Liver (tissue), 9 donors: ENCODE results near the gene SLC17A7. TPM values are rescaled to one million over a fixed set of nuclear protein-coding genes. Genes with fewer than 3 reads are reported as not detected.

ENCODE experiments used
- DNase-seq: peaks from one replicate; pipeline ENCODE4 v3.0.0-alpha.2; 2017; ENCODE audit warnings: low spot score
- H3K27ac ChIP-seq, 2 donors: one replicate each; pipeline ENCODE4 v1.7.0; 2013; ENCODE audit warnings: inconsistent platforms in 2 of 2, low read length in 2 of 2, control low read depth in 1 of 2, low read depth in 1 of 2, mild to moderate bottlenecking in 1 of 2
- H3K27me3 ChIP-seq, 4 donors: one replicate each; pipeline versions ENCODE4 v1.6.1 to v1.7.0; 2013; ENCODE audit warnings: low read length in 3 of 4, inconsistent platforms in 1 of 4, mild to moderate bottlenecking in 1 of 4, moderate library complexity in 1 of 4; ENCODE audit not compliant: control insufficient read depth in 4 of 4, insufficient read depth in 4 of 4
- H3K36me3 ChIP-seq, 4 donors: one replicate each; pipeline versions ENCODE4 v1.6.1 to v1.7.0; 2013; ENCODE audit warnings: low read length in 3 of 4, mild to moderate bottlenecking in 3 of 4, low read depth in 1 of 4, moderate library complexity in 1 of 4; ENCODE audit not compliant: control insufficient read depth in 4 of 4, insufficient read depth in 3 of 4
- H3K4me1 ChIP-seq, 4 donors: one replicate each; pipeline versions ENCODE4 v1.6.1 to v1.7.0; 2013; ENCODE audit warnings: low read length in 3 of 4, mild to moderate bottlenecking in 3 of 4, moderate library complexity in 1 of 4; ENCODE audit not compliant: control insufficient read depth in 4 of 4, insufficient read depth in 4 of 4
- H3K4me3 ChIP-seq, 3 donors: one replicate each; pipeline versions ENCODE4 v1.6.1 to v1.7.0; 2013; ENCODE audit warnings: low read length in 3 of 3, control low read depth in 1 of 3, low read depth in 1 of 3, mild to moderate bottlenecking in 1 of 3
- H3K9ac ChIP-seq, 2 donors: one replicate each; pipeline ENCODE4 v1.7.0; 2013; ENCODE audit warnings: low read length in 2 of 2, mild to moderate bottlenecking in 2 of 2, moderate library complexity in 2 of 2, control low read depth in 1 of 2, low read depth in 1 of 2
- H3K9me3 ChIP-seq, 4 donors: one replicate each; pipeline versions ENCODE4 v1.6.1 to v1.7.0; 2013; ENCODE audit warnings: low read length in 3 of 4; ENCODE audit not compliant: control insufficient read depth in 4 of 4
- EGR1 ChIP-seq, 2 donors: IDR thresholded peaks; 2 replicates each; pipeline ENCODE4 v1.6.1; 2016 to 2018; ENCODE audit warnings: antibody characterized with exemption in 2 of 2, low read depth in 2 of 2
- FOXA1 ChIP-seq: IDR thresholded peaks from 2 replicates; pipeline ENCODE4 v1.6.1; 2016; ENCODE audit warnings: antibody characterized with exemption
- FOXA2 ChIP-seq: IDR thresholded peaks from 2 replicates; pipeline ENCODE4 v1.6.1; 2016; ENCODE audit warnings: antibody characterized with exemption
- HNF4A ChIP-seq, 2 donors: conservative IDR thresholded peaks; 2 replicates each; pipeline ENCODE4 v1.6.1; 2016; ENCODE audit warnings: antibody characterized with exemption in 2 of 2, mild to moderate bottlenecking in 2 of 2
- JUND ChIP-seq, 2 donors: IDR thresholded peaks; 2 replicates each; pipeline ENCODE4 v1.6.1; 2016; ENCODE audit warnings: antibody characterized with exemption in 2 of 2
- NR2F2 ChIP-seq: IDR thresholded peaks from 2 replicates; pipeline ENCODE4 v1.6.1; 2016; ENCODE audit warnings: antibody characterized with exemption
- RAD21 ChIP-seq, 2 donors: IDR thresholded peaks; 2 replicates each; pipeline ENCODE4 v1.6.1; 2016; ENCODE audit warnings: antibody characterized with exemption in 2 of 2, mild to moderate bottlenecking in 2 of 2
- RXRA ChIP-seq, 2 donors: IDR thresholded peaks; 2 replicates each; pipeline ENCODE4 v1.6.1; 2017 to 2018; ENCODE audit warnings: antibody characterized with exemption in 2 of 2, mild to moderate bottlenecking in 1 of 2
- SP1 ChIP-seq: IDR thresholded peaks from 2 replicates; pipeline ENCODE4 v1.6.1; 2018; ENCODE audit warnings: antibody characterized with exemption, mild to moderate bottlenecking
- YY1 ChIP-seq: IDR thresholded peaks from 2 replicates; pipeline ENCODE4 v1.6.1; 2016; ENCODE audit warnings: antibody characterized with exemption, mild to moderate bottlenecking
- WGBS: extraction: QIAGEN DNeasy Blood & Tissue Kit; methylation state at CpG from one replicate; pipeline ENCODE4 v1.1.7; 2013; 5-methylcytosine and 5-hydroxymethylcytosine counted together
- polyA plus RNA-seq, 2 donors: library from polyadenylated mRNA; stranded (reverse) in 1 of 2; unstranded in 1 of 2; fragments of 200-250 nt in 1 of 2; fragments of >200 nt in 1 of 2; fragmentation: Nextera tagmentation in 1 of 2; extraction: Ambion mirVana in 1 of 2; gene quantifications; one replicate each; pipeline versions ENCODE4 v1.2.1 to v1.2.3, GENCODE V29; 2013 to 2015
- total RNA-seq, 2 donors: library from RNA; depleted of rRNA; stranded (reverse); fragments of >200 nt; gene quantifications; one replicate each; pipeline ENCODE4 v1.2.3, GENCODE V29; 2014
- TF ChIP-seq, protein P1 (sequence below): IDR thresholded peaks from 2 replicates; pipeline ENCODE4 v1.6.1; 2016; ENCODE audit warnings: antibody characterized with exemption
- TF ChIP-seq, protein P2 (sequence below): IDR thresholded peaks from 2 replicates; pipeline ENCODE4 v1.6.1; 2016; ENCODE audit warnings: antibody characterized with exemption
- TF ChIP-seq, protein P3 (sequence below): IDR thresholded peaks from 2 replicates; pipeline ENCODE4 v1.6.1; 2016; ENCODE audit warnings: antibody characterized with exemption
- TF ChIP-seq, protein P4 (sequence below): IDR thresholded peaks from 2 replicates; pipeline ENCODE4 v1.6.1; 2016; ENCODE audit warnings: antibody characterized with exemption, mild to moderate bottlenecking
- donor health status: healthy.
- donor health status: healthy.
- donor health status: healthy.
- donor health status: healthy.
- donor health status: healthy.

SLC17A7 gene
- total and polyA plus RNA-seq, 4 donors = 0.06 to 0.08 TPM; not detected in 2

DNA sequence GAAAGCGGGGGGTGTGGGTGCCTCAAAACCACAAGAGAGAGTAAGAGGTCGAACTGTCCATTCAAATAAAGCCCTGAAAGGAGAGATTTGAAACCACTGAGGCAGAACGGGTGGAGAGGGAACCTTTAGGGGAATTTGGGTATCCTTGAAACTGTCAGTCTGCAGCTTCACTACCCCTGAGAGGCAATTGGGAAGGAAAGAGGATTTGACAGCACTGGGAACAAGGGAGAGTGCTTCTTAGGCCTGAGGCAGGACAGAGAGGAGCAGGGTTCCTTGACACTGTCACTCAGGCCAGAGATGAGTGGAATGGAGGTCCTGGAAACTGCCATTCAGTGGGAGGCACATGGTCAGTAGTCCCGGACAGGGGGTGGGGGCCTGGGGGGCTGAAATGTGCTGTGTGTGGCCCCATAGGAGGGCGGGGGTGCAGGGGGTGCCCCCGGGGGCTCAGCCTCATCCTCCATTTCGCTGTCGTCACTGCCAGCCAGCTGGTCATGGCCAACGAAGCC is 11.1 kb downstream of the SLC17A7 start:
- no peak for DNase-seq
- Histone ChIP-seq H3K36me3 (no peaks in the 10 kb centered on the region), H3K9ac (no peak overlapping the region), H3K27me3 (peaks cover 0 to 22% (median 19%) of the 10 kb centered on the region in 4 donors), H3K9me3 (peaks cover 0 to 2% (median 0%) of the 10 kb centered on the region in 4 donors), H3K4me1 (peaks cover 0 to 2% (median 0%) of the 10 kb centered on the region in 4 donors), H3K4me3 (no peak overlapping the region), H3K27ac (no peak overlapping the region)
- TF ChIP-seq, protein P1, sequence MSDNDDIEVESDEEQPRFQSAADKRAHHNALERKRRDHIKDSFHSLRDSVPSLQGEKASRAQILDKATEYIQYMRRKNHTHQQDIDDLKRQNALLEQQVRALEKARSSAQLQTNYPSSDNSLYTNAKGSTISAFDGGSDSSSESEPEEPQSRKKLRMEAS = no peak
- TF ChIP-seq SP1 = no peak
- TF ChIP-seq, protein P2, sequence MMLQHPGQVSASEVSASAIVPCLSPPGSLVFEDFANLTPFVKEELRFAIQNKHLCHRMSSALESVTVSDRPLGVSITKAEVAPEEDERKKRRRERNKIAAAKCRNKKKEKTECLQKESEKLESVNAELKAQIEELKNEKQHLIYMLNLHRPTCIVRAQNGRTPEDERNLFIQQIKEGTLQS = no peak
- no peak for TF ChIP-seq RXRA (IDR thresholded peaks at IDR 0.05)
- TF ChIP-seq NR2F2 = no peak
- TF ChIP-seq, protein P3, sequence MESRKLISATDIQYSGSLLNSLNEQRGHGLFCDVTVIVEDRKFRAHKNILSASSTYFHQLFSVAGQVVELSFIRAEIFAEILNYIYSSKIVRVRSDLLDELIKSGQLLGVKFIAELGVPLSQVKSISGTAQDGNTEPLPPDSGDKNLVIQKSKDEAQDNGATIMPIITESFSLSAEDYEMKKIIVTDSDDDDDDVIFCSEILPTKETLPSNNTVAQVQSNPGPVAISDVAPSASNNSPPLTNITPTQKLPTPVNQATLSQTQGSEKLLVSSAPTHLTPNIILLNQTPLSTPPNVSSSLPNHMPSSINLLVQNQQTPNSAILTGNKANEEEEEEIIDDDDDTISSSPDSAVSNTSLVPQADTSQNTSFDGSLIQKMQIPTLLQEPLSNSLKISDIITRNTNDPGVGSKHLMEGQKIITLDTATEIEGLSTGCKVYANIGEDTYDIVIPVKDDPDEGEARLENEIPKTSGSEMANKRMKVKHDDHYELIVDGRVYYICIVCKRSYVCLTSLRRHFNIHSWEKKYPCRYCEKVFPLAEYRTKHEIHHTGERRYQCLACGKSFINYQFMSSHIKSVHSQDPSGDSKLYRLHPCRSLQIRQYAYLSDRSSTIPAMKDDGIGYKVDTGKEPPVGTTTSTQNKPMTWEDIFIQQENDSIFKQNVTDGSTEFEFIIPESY = no peak
- no peak for TF ChIP-seq RAD21 (IDR thresholded peaks at IDR 0.05)
- no peak for TF ChIP-seq FOXA1
- no peak for TF ChIP-seq EGR1 (IDR thresholded peaks at IDR 0.05; ENCODE audit: low read depth in 2 of 2)
- no peak for TF ChIP-seq YY1
- 62% methylated on average over 9 of the region's 9 CpGs for WGBS

DNA sequence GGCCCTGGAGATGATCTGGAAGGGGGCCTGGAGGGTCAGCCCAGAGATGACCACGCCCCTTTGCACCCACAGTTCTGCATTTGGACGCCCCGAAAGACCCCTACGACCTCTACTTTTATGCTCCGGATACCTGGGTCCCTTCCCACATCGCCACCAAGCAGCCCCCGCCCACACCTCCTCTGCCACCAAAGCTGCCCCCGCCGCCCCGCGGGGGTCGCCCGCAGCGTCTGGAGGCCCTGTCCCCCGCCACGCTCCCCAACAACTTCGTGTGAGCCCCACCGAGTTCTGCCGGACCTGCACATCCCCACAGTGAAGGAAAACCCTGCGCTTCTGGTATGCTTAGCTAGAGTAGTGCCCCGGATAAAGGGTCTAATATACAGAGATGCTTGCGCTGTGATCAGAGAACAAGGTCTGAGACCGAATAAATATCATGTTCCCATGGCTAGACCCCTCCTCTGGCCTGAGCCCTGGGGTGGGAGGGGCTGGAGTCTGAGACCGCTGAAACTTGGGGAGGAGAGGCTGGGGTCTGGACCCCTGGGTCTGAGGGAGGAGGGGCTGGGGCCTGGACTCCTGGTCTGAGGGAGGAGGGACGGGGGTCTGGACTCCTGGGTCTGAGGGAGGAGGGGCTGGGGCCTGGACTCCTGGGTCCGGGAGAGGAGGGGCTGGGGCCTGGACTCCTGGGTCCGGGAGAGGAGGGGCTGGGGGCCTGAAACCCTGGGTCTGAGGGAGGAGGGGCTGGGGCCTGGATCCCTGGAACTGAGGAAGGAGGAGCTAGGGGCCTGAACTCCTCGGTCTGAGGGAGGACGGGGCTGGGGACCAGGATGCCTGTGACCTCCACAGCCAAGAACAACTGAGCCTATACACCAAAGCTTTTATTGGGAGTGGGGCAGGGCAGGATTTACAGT is 12.5 kb downstream of the SLC17A7 start:
- H3K27ac ChIP-seq = no peak overlapping the region

More for the DNA sequence above, 12.5 kb downstream of the SLC17A7 start:
- no peaks in the 10 kb centered on the region for H3K36me3 ChIP-seq
- 12% methylated on average over 29 of the region's 29 CpGs for WGBS
- peaks cover 0 to 22% (median 19%) of the 10 kb centered on the region in 4 donors for H3K27me3 ChIP-seq
- H3K9ac ChIP-seq = no peak overlapping the region
- no peak for DNase-seq
- H3K4me1 ChIP-seq = peaks cover 0 to 2% (median 0%) of the 10 kb centered on the region in 4 donors
- H3K9me3 ChIP-seq = peaks cover 0 to 2% (median 0%) of the 10 kb centered on the region in 4 donors
- H3K4me3 ChIP-seq = no peak overlapping the region
- TF ChIP-seq SP1 (no peak), JUND (IDR thresholded peaks at IDR 0.05) (no peak), RXRA (IDR thresholded peaks at IDR 0.05) (no peak), FOXA2 (no peak), YY1 (no peak), HNF4A (conservative IDR thresholded peaks at IDR 0.05) (no peak), NR2F2 (no peak)
- TF ChIP-seq, protein P3 = no peak
- TF ChIP-seq, protein P4, sequence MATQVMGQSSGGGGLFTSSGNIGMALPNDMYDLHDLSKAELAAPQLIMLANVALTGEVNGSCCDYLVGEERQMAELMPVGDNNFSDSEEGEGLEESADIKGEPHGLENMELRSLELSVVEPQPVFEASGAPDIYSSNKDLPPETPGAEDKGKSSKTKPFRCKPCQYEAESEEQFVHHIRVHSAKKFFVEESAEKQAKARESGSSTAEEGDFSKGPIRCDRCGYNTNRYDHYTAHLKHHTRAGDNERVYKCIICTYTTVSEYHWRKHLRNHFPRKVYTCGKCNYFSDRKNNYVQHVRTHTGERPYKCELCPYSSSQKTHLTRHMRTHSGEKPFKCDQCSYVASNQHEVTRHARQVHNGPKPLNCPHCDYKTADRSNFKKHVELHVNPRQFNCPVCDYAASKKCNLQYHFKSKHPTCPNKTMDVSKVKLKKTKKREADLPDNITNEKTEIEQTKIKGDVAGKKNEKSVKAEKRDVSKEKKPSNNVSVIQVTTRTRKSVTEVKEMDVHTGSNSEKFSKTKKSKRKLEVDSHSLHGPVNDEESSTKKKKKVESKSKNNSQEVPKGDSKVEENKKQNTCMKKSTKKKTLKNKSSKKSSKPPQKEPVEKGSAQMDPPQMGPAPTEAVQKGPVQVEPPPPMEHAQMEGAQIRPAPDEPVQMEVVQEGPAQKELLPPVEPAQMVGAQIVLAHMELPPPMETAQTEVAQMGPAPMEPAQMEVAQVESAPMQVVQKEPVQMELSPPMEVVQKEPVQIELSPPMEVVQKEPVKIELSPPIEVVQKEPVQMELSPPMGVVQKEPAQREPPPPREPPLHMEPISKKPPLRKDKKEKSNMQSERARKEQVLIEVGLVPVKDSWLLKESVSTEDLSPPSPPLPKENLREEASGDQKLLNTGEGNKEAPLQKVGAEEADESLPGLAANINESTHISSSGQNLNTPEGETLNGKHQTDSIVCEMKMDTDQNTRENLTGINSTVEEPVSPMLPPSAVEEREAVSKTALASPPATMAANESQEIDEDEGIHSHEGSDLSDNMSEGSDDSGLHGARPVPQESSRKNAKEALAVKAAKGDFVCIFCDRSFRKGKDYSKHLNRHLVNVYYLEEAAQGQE = no peak
- TF ChIP-seq, protein P2 = no peak
